Measurements from ENCODE around the gene CAMK1D.

- TF ChIP-seq, protein P1, sequence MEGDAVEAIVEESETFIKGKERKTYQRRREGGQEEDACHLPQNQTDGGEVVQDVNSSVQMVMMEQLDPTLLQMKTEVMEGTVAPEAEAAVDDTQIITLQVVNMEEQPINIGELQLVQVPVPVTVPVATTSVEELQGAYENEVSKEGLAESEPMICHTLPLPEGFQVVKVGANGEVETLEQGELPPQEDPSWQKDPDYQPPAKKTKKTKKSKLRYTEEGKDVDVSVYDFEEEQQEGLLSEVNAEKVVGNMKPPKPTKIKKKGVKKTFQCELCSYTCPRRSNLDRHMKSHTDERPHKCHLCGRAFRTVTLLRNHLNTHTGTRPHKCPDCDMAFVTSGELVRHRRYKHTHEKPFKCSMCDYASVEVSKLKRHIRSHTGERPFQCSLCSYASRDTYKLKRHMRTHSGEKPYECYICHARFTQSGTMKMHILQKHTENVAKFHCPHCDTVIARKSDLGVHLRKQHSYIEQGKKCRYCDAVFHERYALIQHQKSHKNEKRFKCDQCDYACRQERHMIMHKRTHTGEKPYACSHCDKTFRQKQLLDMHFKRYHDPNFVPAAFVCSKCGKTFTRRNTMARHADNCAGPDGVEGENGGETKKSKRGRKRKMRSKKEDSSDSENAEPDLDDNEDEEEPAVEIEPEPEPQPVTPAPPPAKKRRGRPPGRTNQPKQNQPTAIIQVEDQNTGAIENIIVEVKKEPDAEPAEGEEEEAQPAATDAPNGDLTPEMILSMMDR (IDR thresholded peaks at IDR 0.05; ENCODE audit: low read length), result no peak
- TF ChIP-seq EZH2 (IDR thresholded peaks at IDR 0.05; ENCODE audit: borderline replicate concordance, low read length), result no peak
These were observed 186.3 kb downstream of the CAMK1D start for GRCh38 chr10:12535656-12536055.
